Common myeloid progenitor, CD34-positive (primary cell): ENCODE measurements around the gene FRMD4B.

ENCODE experiments used
- CTCF ChIA-PET: fragments of 350-600 bp; sonication (Branson Sonifier 250); formaldehyde crosslinking; loops from one replicate; lab custom pipeline; 2021; ENCODE audit warnings: antibody characterized with exemption; lab: Charles Lee
- POLR2A ChIA-PET: fragments of 350-600 bp; sonication (Branson Sonifier 250); formaldehyde crosslinking; loops from one replicate; lab custom pipeline; 2021; ENCODE audit warnings: antibody characterized with exemption; lab: Charles Lee
- DNase-seq, 3 donors: peaks; one replicate each; pipeline versions ENCODE4 v3.0.0 to v3.0.0-alpha.2; 2013
- H3K27ac ChIP-seq, 2 experiments: 1 replicate in 1 of 2; 2 replicates in 1 of 2; pipeline ENCODE4 v1.7.0; 2013; ENCODE audit warnings: inconsistent platforms in 2 of 2, low read length in 2 of 2, mild to moderate bottlenecking in 2 of 2, low read depth in 1 of 2, moderate library complexity in 1 of 2; ENCODE audit not compliant: severe bottlenecking in 2 of 2, insufficient read depth in 1 of 2, poor library complexity in 1 of 2
- H3K27me3 ChIP-seq, 5 experiments: replicated peaks in 2 of 5; 1 replicate in 3 of 5; 2 replicates in 2 of 5; pipeline versions ENCODE4 v1.6.1 to v1.7.0; 2013; ENCODE audit warnings: low read length in 4 of 5, mild to moderate bottlenecking in 2 of 5, moderate library complexity in 2 of 5, inconsistent platforms in 1 of 5; ENCODE audit not compliant: insufficient read depth in 5 of 5, control insufficient read depth in 4 of 5
- H3K36me3 ChIP-seq, 4 experiments: 1 replicate in 2 of 4; 2 replicates in 2 of 4; pipeline versions ENCODE4 v1.6.1 to v1.7.0; 2013; ENCODE audit warnings: low read length in 3 of 4, control low read depth in 1 of 4, mild to moderate bottlenecking in 1 of 4; ENCODE audit not compliant: control insufficient read depth in 4 of 4, insufficient read depth in 4 of 4
- H3K4me1 ChIP-seq, 4 experiments: 1 replicate in 3 of 4; 2 replicates in 1 of 4; pipeline versions ENCODE4 v1.6.1 to v1.7.1; 2013; ENCODE audit warnings: low read length in 3 of 4, mild to moderate bottlenecking in 3 of 4, control low read depth in 1 of 4, inconsistent platforms in 1 of 4, moderate library complexity in 1 of 4; ENCODE audit not compliant: control insufficient read depth in 4 of 4, insufficient read depth in 4 of 4; ENCODE audit errors: control extremely low read depth in 1 of 4
- H3K4me3 ChIP-seq, 7 experiments: 1 replicate in 4 of 7; 2 replicates in 3 of 7; pipeline versions ENCODE4 v1.5.1 to v1.7.0; 2013; ENCODE audit warnings: mild to moderate bottlenecking in 7 of 7, low read length in 6 of 7, moderate library complexity in 6 of 7, inconsistent platforms in 2 of 7, low read depth in 2 of 7, control low read depth in 1 of 7; ENCODE audit not compliant: insufficient read depth in 4 of 7, control insufficient read depth in 1 of 7; ENCODE audit errors: extremely low read depth in 1 of 7
- H3K9me3 ChIP-seq, 5 experiments: 1 replicate in 4 of 5; 2 replicates in 1 of 5; pipeline versions ENCODE4 v1.6.1 to v1.7.1; 2013; ENCODE audit warnings: low read length in 4 of 5, mild to moderate bottlenecking in 2 of 5, inconsistent platforms in 1 of 5, low read depth in 1 of 5, moderate library complexity in 1 of 5; ENCODE audit not compliant: control insufficient read depth in 4 of 5, insufficient read depth in 2 of 5; ENCODE audit errors: control extremely low read depth in 1 of 5
- WGBS: methylation state at CpG from one replicate; pipeline ENCODE4 v1.1.5; 2013; ENCODE audit not compliant: insufficient coverage; 5-methylcytosine and 5-hydroxymethylcytosine counted together

Gene FRMD4B

GRCh38 chr3:69343875-69344274 lies 42.0 kb downstream of the FRMD4B start:
- Histone ChIP-seq H3K4me1 (peaks cover 2 to 32% (median 21%) of the 10 kb centered on the region in 4 experiments), H3K36me3 (peaks cover 0 to 10% (median 0%) of the 10 kb centered on the region in 4 experiments), H3K9me3 (peaks cover 0 to 6% (median 2%) of the 10 kb centered on the region in 5 experiments), H3K4me3 (no peak overlapping the region), H3K27ac (no peak overlapping the region), H3K27me3 (no peaks in the 10 kb centered on the region)
- 90% methylated on average over 3 of the region's 4 CpGs for WGBS
- CTCF ChIA-PET, result interaction anchor here (0.6 to 2.2 kb wide), 6 partner anchors 10 to 582 kb away, joined by 3 to 6 read pairs (median 3); no protein-coding TSS in a partner anchor
- DNase-seq, result no peak
- POLR2A ChIA-PET, result no interaction called here

GRCh38 chr3:69342074-69342473 lies 43.8 kb downstream of the FRMD4B start:
- POLR2A ChIA-PET, result no interaction called here
- peaks cover 0 to 10% (median 0%) of the 10 kb centered on the region in 4 experiments for H3K36me3 ChIP-seq
- no peak overlapping the region for H3K27ac ChIP-seq
- no peak for DNase-seq
- peaks cover 2 to 34% (median 22%) of the 10 kb centered on the region in 4 experiments for H3K4me1 ChIP-seq
- no peaks in the 10 kb centered on the region for H3K27me3 ChIP-seq
- CTCF ChIA-PET, result interaction anchor here (2.2 kb wide), 1 partner anchor 16 kb away, joined by 6 read pairs; no protein-coding TSS in a partner anchor
- no peak overlapping the region for H3K4me3 ChIP-seq
- peaks cover 0 to 6% (median 2%) of the 10 kb centered on the region in 5 experiments for H3K9me3 ChIP-seq

- H3K27me3 ChIP-seq, result no peaks in the 10 kb centered on the region
- DNase-seq, result peak; percentile 59 to 84 (median 79)
- POLR2A ChIA-PET, result interaction anchor here (1.2 kb wide), 1 partner anchor 28 kb away, joined by 3 read pairs; no protein-coding TSS in a partner anchor
- WGBS, result 0% methylated on average over 1 of the region's 1 CpG
- CTCF ChIA-PET, result interaction anchor here (0.7 to 1.6 kb wide), 6 partner anchors 9 to 111 kb away, joined by 3 to 4 read pairs (median 3); no protein-coding TSS in a partner anchor
- H3K4me3 ChIP-seq, result peak overlapping the region in 2 of 7 experiments; percentile 30 to 59
- H3K4me1 ChIP-seq, result peaks cover 2 to 34% (median 22%) of the 10 kb centered on the region in 4 experiments
- no peaks in the 10 kb centered on the region for H3K9me3 ChIP-seq
- H3K27ac ChIP-seq, result no peak overlapping the region
- peaks cover 0 to 6% (median 0%) of the 10 kb centered on the region in 4 experiments for H3K36me3 ChIP-seq
Observed at GRCh38 chr3:69339760-69340159, 46.1 kb downstream of the FRMD4B start.

DNA sequence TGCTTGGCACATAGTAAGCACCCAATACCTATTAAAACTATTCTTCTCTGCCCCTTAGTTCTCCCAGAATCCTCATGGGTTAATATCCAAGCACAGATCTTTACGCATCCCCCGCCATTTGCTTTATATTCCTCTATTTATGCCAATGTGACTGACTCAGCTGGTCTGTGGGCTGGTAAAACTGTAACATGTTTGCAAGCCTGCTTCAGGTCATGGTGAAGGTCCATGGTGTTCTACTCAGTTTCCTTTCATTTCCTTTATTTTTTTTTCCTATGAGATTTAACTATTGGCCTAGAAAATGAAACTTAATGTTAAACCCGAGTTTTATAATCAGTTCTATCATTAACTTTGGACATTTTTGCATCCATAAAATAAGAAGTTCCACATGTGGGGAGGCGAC lies 47.0 kb downstream of the FRMD4B start:
- peaks cover 2 to 38% (median 22%) of the 10 kb centered on the region in 4 experiments for H3K4me1 ChIP-seq
- 67% methylated on average over 4 of the region's 4 CpGs for WGBS
- ChIA-PET POLR2A (no interaction called here), CTCF (interaction anchor here (0.7 to 1.0 kb wide), 3 partner anchors 15 to 47 kb away, joined by 3 to 4 read pairs (median 4); partner anchors contain the start of gene FRMD4B)
- H3K27me3 ChIP-seq, result no peaks in the 10 kb centered on the region
- peak in 2 of 3 donors; percentile 53 to 65 for DNase-seq
- peak overlapping the region in 1 of 7 experiments; percentile 59 for H3K4me3 ChIP-seq
- H3K36me3 ChIP-seq, result peaks cover 0 to 5% (median 0%) of the 10 kb centered on the region in 4 experiments
- H3K27ac ChIP-seq, result no peak overlapping the region
- H3K9me3 ChIP-seq, result no peaks in the 10 kb centered on the region

- no CpG with 5 or more reads among the region's 2 CpGs for WGBS
- H3K27ac ChIP-seq, result peak overlapping the region in 1 of 2 experiments; percentile 52
- H3K36me3 ChIP-seq, result peaks cover 0 to 8% (median 1%) of the 10 kb centered on the region in 4 experiments
- CTCF ChIA-PET, result interaction anchor here (1.4 kb wide), 1 partner anchor 12 kb away, joined by 3 read pairs; no protein-coding TSS in a partner anchor
- H3K4me1 ChIP-seq, result peaks cover 19 to 50% (median 25%) of the 10 kb centered on the region in 4 experiments
- H3K4me3 ChIP-seq, result no peak overlapping the region
- POLR2A ChIA-PET, result no interaction called here
- no peak for DNase-seq
- no peaks in the 10 kb centered on the region for H3K9me3 ChIP-seq
- H3K27me3 ChIP-seq, result no peaks in the 10 kb centered on the region
Observed at GRCh38 chr3:69332934-69333333, 53.0 kb downstream of the FRMD4B start.

- Histone ChIP-seq H3K27me3 (no peaks in the 10 kb centered on the region), H3K36me3 (peaks cover 0 to 8% (median 1%) of the 10 kb centered on the region in 4 experiments), H3K9me3 (no peaks in the 10 kb centered on the region), H3K4me1 (peaks cover 33 to 70% (median 42%) of the 10 kb centered on the region in 4 experiments), H3K4me3 (peak overlapping the region in 2 of 7 experiments; percentile 12 to 42), H3K27ac (peak overlapping the region; percentile 84 to 91)
- 39% methylated on average over 9 of the region's 10 CpGs for WGBS
- CTCF ChIA-PET, result interaction anchor here (0.8 to 2.0 kb wide), 5 partner anchors 9 to 79 kb away, joined by 3 to 7 read pairs (median 4); no protein-coding TSS in a partner anchor
- POLR2A ChIA-PET, result interaction anchor here (0.6 to 0.9 kb wide), 2 partner anchors 26 to 40 kb away, joined by 3 read pairs; no protein-coding TSS in a partner anchor
- DNase-seq, result peak; percentile 91 to 97 (median 96)
Observed at GRCh38 chr3:69330891-69331400, 54.9 kb downstream of the FRMD4B start.

GRCh38 chr3:69329892-69330291 lies 56.0 kb downstream of the FRMD4B start:
- POLR2A ChIA-PET, result no interaction called here

More at GRCh38 chr3:69329892-69330291, 56.0 kb downstream of the FRMD4B start:
- Histone ChIP-seq H3K9me3 (no peaks in the 10 kb centered on the region), H3K4me1 (peaks cover 37 to 80% (median 52%) of the 10 kb centered on the region in 4 experiments), H3K4me3 (no peak overlapping the region), H3K36me3 (peaks cover 0 to 8% (median 1%) of the 10 kb centered on the region in 4 experiments), H3K27ac (no peak overlapping the region), H3K27me3 (no peaks in the 10 kb centered on the region)
- no CpG with 5 or more reads among the region's 1 CpG for WGBS
- CTCF ChIA-PET, result interaction anchor here (0.8 to 15.0 kb wide), 4 partner anchors 17 to 91 kb away, joined by 3 to 125 read pairs (median 4); partner anchors contain the start of gene FRMD4B
- no peak for DNase-seq
